K562 (cell line): Measurements from ENCODE around the gene RNGTT. TPM values are rescaled to one million over a fixed set of nuclear protein-coding genes. Genes with fewer than 3 reads are reported as not detected.

Source experiments
- CBFA2T3 ChIP-seq: fragments of 450-650 bp; IDR thresholded peaks from 2 replicates; pipeline ENCODE4 v1.6.1; 2017
- CBX3 ChIP-seq, 2 experiments: IDR thresholded peaks; 1 replicate in 1 of 2; 2 replicates in 1 of 2; pipeline ENCODE4 v1.6.1; 2012; ENCODE audit warnings: inconsistent platforms in 2 of 2, low read length in 2 of 2, borderline replicate concordance in 1 of 2, control low read depth in 1 of 2
- CEBPG ChIP-seq, 3 experiments: fragments of 200-800 bp in 1 of 3; sonication (Bioruptor generic) in 1 of 3; sonication (generic) in 1 of 3; formaldehyde crosslinking in 1 of 3; IDR thresholded peaks in 2 of 3; conservative IDR thresholded peaks in 1 of 3; 2 replicates each; pipeline versions ENCODE4 v1.6.1 to v1.8.0; 2016 to 2022; ENCODE audit warnings: missing compliant biosample characterization in 2 of 3, missing genetic modification characterization in 2 of 3, mild to moderate bottlenecking in 1 of 3, missing genetic modification reagents in 1 of 3
- CEBPZ ChIP-seq: fragments of 150-350 bp; IDR thresholded peaks from 2 replicates; pipeline ENCODE4 v1.6.1; 2014; ENCODE audit warnings: low read depth, mild to moderate bottlenecking, low read length, borderline replicate concordance
- COPS2 ChIP-seq: fragments of 450-650 bp; conservative IDR thresholded peaks from 2 replicates; pipeline ENCODE4 v1.6.1; 2016; ENCODE audit warnings: mild to moderate bottlenecking, moderate library complexity
- DACH1 ChIP-seq: fragments of 450-650 bp; IDR thresholded peaks from 2 replicates; pipeline ENCODE4 v1.6.1; 2018; ENCODE audit not compliant: partially characterized antibody
- ELF4 ChIP-seq: fragments of 450-650 bp; formaldehyde crosslinking; IDR thresholded peaks from 2 replicates; pipeline ENCODE4 v1.4.0; 2022; ENCODE audit warnings: missing genetic modification characterization
- FOXJ3 ChIP-seq: sonication (generic); formaldehyde crosslinking; IDR thresholded peaks from 2 replicates; pipeline ENCODE4 v1.4.0; 2020; ENCODE audit warnings: mild to moderate bottlenecking, missing genetic modification reagents
- GABPA ChIP-seq: fragments of 200-800 bp; sonication (Bioruptor generic); conservative IDR thresholded peaks from 2 replicates; pipeline ENCODE4 v1.6.1; 2016; ENCODE audit warnings: low read depth, missing genetic modification characterization, missing compliant biosample characterization
- MEF2D ChIP-seq: conservative IDR thresholded peaks from 2 replicates; pipeline ENCODE4 v1.6.1; 2016; ENCODE audit warnings: low read depth, missing genetic modification characterization, missing compliant biosample characterization
- NCOA1 ChIP-seq: fragments of 450-650 bp; IDR thresholded peaks from 2 replicates; pipeline ENCODE4 v1.6.1; 2016; ENCODE audit warnings: low read depth
- NR2C1 ChIP-seq, 2 experiments: fragments of 450-650 bp; IDR thresholded peaks; 2 replicates each; pipeline ENCODE4 v1.6.1; 2017; ENCODE audit warnings: mild to moderate bottlenecking in 2 of 2, antibody characterized with exemption in 1 of 2, inconsistent platforms in 1 of 2, missing compliant biosample characterization in 1 of 2, missing genetic modification characterization in 1 of 2
- NR4A1 ChIP-seq, 2 experiments: fragments of 250-450 bp in 1 of 2; fragments of 450-650 bp in 1 of 2; sonication (Bioruptor Pico) in 1 of 2; IDR thresholded peaks; 2 replicates each; pipeline versions ENCODE4 v1.4.0 to v1.6.1; 2016 to 2020; ENCODE audit warnings: mild to moderate bottlenecking in 2 of 2, missing compliant biosample characterization in 1 of 2, missing genetic modification characterization in 1 of 2, moderate library complexity in 1 of 2
- PRMT5 ChIP-seq: sonication (generic); formaldehyde crosslinking; IDR thresholded peaks from 2 replicates; pipeline ENCODE4 v1.5.0; 2020; ENCODE audit warnings: missing genetic modification reagents
- RBM22 ChIP-seq: fragments of 200-400 bp; formaldehyde crosslinking; IDR thresholded peaks from 2 replicates; pipeline ENCODE4 v1.6.1; 2018; ENCODE audit warnings: low read length, low read depth; ENCODE audit not compliant: poor library complexity, severe bottlenecking
- RCOR1 ChIP-seq, 2 experiments: IDR thresholded peaks; 2 replicates each; pipeline ENCODE4 v1.6.1; 2012; ENCODE audit warnings: low read depth in 2 of 2, low read length in 2 of 2, borderline replicate concordance in 1 of 2, improper control_type of control experiment in 1 of 2
- RFX1 ChIP-seq: fragments of 450-650 bp; IDR thresholded peaks from 2 replicates; pipeline ENCODE4 v1.6.1; 2016; ENCODE audit warnings: mild to moderate bottlenecking, moderate library complexity
- SAFB ChIP-seq: fragments of 200-400 bp; formaldehyde crosslinking; IDR thresholded peaks from 2 replicates; pipeline ENCODE4 v1.6.1; 2017; ENCODE audit warnings: low read depth, low read length, borderline replicate concordance
- SMAD4 ChIP-seq: fragments of 250-450 bp; sonication (Bioruptor Pico); conservative IDR thresholded peaks from 2 replicates; pipeline ENCODE4 v1.8.0; 2021; ENCODE audit warnings: inconsistent platforms, mild to moderate bottlenecking, moderate library complexity
- SP2 ChIP-seq: IDR thresholded peaks from 2 replicates; pipeline ENCODE4 v1.6.1; 2011; ENCODE audit warnings: mild to moderate bottlenecking, low read depth, low read length, moderate library complexity; ENCODE audit not compliant: poor library complexity, severe bottlenecking; ENCODE audit errors: extremely low read depth
- TEAD2 ChIP-seq: fragments of 450-650 bp; IDR thresholded peaks from 2 replicates; pipeline ENCODE4 v1.6.1; 2016; ENCODE audit warnings: missing genetic modification characterization, control low read depth, missing compliant biosample characterization
- TRIM28 ChIP-seq: fragments of 450-650 bp; IDR thresholded peaks from 2 replicates; pipeline ENCODE4 v1.6.1; 2017
- YY1 ChIP-seq, 3 experiments: IDR thresholded peaks; 2 replicates each; pipeline ENCODE4 v1.6.1; 2011; ENCODE audit warnings: low read length in 2 of 3, mild to moderate bottlenecking in 2 of 3, moderate library complexity in 2 of 3, borderline replicate concordance in 1 of 3, control low read depth in 1 of 3, low read depth in 1 of 3; ENCODE audit not compliant: insufficient read depth in 3 of 3, insufficient replicate concordance in 2 of 3, control insufficient read depth in 1 of 3, insufficient read length in 1 of 3; ENCODE audit errors: extremely low read depth in 1 of 3
- polyA plus RNA-seq, 8 experiments: library from polyadenylated mRNA; depleted of rRNA in 4 of 8; stranded (reverse) in 5 of 8; unstranded in 3 of 8; fragments of >200 nt; fragmentation: Nextera tagmentation in 2 of 8; fragmentation: Illumina TruSeq in 1 of 8; extraction: Ambion mirVana in 2 of 8; extraction: Trizol in 1 of 8; gene quantifications; 2 replicates each; pipeline versions ENCODE4 v1.2.1 to v1.2.3, GENCODE V29; 2011 to 2014; ENCODE audit warnings: inconsistent platforms in 1 of 8, missing spikeins in 1 of 8
- total RNA-seq, 7 experiments: library from RNA; depleted of rRNA in 6 of 7; stranded (reverse); fragments of >200 nt in 6 of 7; fragmentation: Illumina TruSeq in 2 of 7; extraction: Trizol in 2 of 7; gene quantifications; 2 replicates each; pipeline versions ENCODE4 v1.2.1 to v1.2.3, GENCODE V29; 2011 to 2021; ENCODE audit warnings: low replicate concordance in 1 of 7
- TF ChIP-seq, protein P1 (sequence below): fragments of 250-450 bp; sonication (Bioruptor Pico); IDR thresholded peaks from 2 replicates; pipeline ENCODE4 v1.4.0; 2020

RNGTT gene
- total and polyA plus RNA-seq, 9 of the 15 experiments (the other 6 are each of a cell fraction or from before 2014, with no cell fraction given), result 6.1 to 31.7 (median 19.5) TPM

DNA sequence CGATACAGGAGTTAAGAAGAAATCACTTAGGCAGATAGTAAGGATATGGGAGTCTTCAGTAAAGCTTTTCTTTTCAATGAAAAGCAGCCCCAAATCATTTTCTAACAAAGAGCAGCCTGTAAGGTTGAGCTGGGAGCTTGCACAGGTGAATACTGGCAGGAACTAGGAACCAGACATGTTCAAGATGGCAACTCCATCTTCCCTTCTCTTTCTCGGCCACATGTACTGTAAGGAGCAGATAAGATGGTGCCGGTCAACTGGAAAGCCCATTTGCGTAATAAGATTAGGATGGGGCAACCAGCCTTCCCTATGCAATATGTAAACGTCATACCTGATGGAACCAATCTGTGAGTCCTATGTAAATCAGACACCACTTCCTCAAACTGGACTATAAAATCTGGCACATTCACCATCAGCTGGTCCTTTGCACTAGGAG is 46.2 kb upstream of the RNGTT start (continued):
- TF ChIP-seq CEBPZ (no peak), DACH1 (no peak), RCOR1 (IDR thresholded peaks at IDR 0.05; ENCODE audit: borderline replicate concordance in 1 of 2, low read depth in 2 of 2, low read length in 2 of 2) (peak; percentile 74 to 86; a peak in 2 of 4 replicates), CEBPG (CRISPR knock-in tag; IDR thresholded peaks at IDR 0.05) (peak; percentile 87), CEBPG (tag; conservative IDR thresholded peaks at IDR 0.05 in 1 of 2, IDR thresholded peaks at IDR 0.05 in 1 of 2) (peak; percentile 90 to 96), NR2C1 (IDR thresholded peaks at IDR 0.05) (no peak), NR2C1 (tag; IDR thresholded peaks at IDR 0.05) (peak; percentile 75; the same call in 1 of the 2 replicates), COPS2 (no peak), TEAD2 (0 out of 2 replicates have a peak, but pooled peaks have one; percentile 56), SP2 (no peak), RFX1 (no peak), MEF2D (tag) (no peak), SAFB (no peak), SMAD4 (peak; percentile 56), RBM22 (no peak), YY1 (IDR thresholded peaks at IDR 0.05; ENCODE audit: borderline replicate concordance in 1 of 3, control insufficient read depth in 1 of 3, extremely low read depth in 1 of 3, insufficient read depth in 3 of 3, insufficient read length in 1 of 3, insufficient replicate concordance in 2 of 3, low read depth in 1 of 3, low read length in 2 of 3) (peak in 1 of 3 experiments; percentile 83), FOXJ3 (CRISPR knock-in tag) (no peak), GABPA (tag) (0 out of 2 replicates have a peak, but pooled peaks have one; percentile 10), TRIM28 (no peak), CBX3 (IDR thresholded peaks at IDR 0.05; ENCODE audit: borderline replicate concordance in 1 of 2, low read length in 2 of 2) (peak in 1 of 2 experiments; percentile 35; a peak in 1 of 3 replicates), CBFA2T3 (peak; percentile 63), ELF4 (peak; percentile 16; the same call in 1 of the 2 replicates), NR4A1 (CRISPR knock-in tag; IDR thresholded peaks at IDR 0.05) (no peak), NR4A1 (tag; IDR thresholded peaks at IDR 0.05) (0 out of 2 replicates have a peak, but pooled peaks have one; percentile 54), PRMT5 (CRISPR knock-in tag) (no peak), NCOA1 (peak; percentile 33; the same call in 1 of the 2 replicates)
- TF ChIP-seq, protein P1, sequence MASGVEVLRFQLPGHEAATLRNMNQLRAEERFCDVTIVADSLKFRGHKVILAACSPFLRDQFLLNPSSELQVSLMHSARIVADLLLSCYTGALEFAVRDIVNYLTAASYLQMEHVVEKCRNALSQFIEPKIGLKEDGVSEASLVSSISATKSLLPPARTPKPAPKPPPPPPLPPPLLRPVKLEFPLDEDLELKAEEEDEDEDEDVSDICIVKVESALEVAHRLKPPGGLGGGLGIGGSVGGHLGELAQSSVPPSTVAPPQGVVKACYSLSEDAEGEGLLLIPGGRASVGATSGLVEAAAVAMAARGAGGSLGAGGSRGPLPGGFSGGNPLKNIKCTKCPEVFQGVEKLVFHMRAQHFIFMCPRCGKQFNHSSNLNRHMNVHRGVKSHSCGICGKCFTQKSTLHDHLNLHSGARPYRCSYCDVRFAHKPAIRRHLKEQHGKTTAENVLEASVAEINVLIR, result peak; percentile 71
